NCI-H1105 (cell line): Measurements from ENCODE around the gene EPDR1.
A peak's percentile ranks its signal among the peaks of the same experiment; 100 is the strongest.

Experiments
- DNase-seq: peaks from one replicate; lab custom pipeline; 2025; lab: John Stamatoyannopoulos, UW

EPDR1 gene

DNA sequence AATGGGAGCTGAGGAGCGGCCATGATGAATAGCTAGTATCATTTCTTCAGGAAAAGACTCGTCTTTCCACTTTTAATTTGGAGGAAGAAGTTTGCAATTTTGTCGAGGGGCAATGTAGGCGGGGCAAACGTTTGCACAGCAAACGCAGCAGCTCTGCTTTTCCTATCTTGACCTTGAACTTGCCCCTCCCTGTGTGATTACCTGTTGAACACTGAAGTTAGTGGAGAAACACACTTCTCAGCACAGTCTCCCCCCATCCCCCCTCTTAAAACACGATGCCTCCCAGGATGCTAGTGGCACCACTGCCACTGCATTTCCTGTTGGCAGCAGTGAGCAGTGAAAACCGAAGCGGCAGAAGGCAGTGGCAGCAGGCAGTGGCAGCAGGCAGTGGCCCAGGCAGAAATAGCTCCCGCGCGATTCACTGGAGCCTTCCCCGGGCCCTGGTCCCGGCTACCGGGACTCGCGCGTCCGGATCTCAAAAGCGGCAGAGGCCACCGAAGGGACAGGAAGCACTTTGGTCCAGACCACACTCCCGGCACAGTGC, at the start of gene EPDR1:
Gene EPDR1, plus strand, starts transcription at position 336 of the 544 bp plus-strand sequence. CDS start 300 bp downstream, outside the sequence.
- DNase-seq: peak; percentile 75

DNA sequence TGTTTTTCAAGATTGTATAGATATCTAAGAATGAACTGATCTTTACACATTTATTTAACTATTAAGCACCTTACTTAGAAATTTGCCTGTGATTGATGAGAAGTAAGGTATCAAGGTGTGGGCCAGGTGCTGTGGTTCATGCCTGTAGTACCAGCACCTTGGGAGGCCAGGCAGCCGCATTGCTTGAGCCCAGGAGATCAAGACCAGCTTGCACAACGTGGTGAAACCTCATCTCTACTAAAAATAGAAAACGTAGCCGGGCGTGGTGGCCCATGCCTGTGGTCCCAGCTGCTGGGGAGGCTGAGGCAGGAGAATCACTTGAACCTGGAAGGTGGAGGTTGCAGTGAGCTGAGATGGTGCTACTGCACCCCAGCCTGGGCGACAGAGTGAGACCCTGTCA, 38.4 kb upstream of the EPDR1 start:
- no peak for DNase-seq

DNA sequence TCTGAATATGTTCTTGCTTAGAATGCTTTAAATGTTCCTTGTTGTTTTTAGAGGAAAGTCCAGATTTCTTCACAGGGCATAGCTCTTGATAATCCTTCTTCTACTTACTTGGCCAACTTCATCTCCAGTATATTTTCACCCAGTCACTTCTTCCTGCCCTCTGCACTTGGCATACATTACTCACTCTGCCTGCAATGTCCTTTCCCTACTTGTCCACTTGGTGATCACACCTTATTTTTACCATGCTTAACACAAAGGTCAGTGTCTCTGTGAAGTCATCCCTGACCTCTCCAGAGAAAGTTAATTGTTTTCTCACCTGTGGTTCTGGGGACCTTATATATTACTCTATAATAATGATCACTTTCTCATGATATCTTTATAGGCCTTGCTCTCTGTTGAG, 27.1 kb upstream of the EPDR1 start:
- DNase-seq: no peak

DNA sequence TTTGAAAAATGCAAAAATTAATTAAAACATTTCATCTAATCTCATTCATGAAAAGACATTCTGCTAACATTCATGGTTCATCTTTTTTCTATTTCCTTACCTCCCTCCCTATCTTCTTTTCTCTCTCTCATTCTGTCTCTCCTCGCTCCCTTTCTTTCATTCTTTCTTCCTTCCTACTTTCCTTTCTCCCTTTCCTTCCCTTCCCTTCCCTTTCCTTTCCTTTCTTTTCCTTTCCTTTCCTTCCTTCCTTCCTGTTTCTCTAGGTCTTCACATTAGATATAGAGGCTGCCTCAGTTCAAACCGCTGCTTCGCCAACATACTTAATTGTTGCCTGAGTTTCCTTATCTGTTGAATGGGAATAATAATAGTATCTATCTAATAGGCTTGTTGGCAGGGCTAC, 25.8 kb upstream of the EPDR1 start:
- no peak for DNase-seq

DNA sequence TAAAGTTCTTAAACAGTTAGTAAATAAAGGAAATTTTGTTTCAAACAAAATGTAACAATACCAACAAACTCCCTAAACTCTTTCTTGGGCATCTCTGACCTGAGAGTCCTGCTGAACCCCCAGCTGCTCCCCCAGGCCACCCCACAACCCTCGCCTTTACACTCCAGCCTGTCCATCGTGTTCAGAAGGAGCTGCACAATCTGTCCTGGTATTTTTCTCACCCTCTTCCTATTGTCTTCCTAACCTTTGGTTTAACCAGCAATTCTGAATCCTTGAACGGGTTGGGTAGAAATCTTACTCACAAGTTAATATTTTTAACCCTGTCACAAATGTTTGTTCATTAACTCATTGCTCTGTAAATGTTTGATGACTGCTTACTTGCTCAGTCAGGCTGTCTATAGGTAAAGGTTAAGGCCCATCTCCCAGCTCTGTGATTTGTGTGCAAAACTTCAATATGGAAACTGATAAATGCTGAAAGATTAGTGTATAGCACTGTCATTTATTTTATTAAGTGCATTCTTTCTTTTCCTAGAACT, 20.7 kb upstream of the EPDR1 start:
- DNase-seq: no peak

DNA sequence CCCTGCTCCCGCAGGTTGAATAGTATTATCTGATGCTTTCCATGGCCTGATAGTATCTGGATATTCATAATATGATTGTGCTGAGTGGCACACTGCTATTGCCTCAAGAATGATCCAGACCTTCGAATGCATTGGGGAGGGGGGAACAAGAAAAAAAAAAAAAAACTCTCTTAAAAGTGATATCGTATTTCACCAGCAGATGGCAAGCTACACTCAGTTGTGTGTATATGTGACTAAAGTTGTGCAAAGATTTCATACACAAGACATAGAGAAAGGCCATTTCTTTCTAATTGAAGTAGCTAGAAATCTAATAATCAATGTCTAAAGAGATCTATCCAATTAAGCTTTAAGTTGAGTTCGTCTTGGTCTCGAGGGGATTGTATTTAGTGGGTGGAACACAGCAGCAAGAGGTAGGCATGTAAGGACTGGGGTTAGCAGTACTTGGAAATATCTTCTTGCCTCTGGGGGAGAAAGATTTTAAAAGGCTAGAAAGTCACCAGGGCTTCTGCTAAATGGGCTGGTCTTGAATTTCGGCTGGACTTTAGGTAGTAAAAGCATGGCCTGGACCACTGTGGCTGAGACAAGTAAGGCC, 19.1 kb upstream of the EPDR1 start:
- DNase-seq: peak; percentile 15

DNA sequence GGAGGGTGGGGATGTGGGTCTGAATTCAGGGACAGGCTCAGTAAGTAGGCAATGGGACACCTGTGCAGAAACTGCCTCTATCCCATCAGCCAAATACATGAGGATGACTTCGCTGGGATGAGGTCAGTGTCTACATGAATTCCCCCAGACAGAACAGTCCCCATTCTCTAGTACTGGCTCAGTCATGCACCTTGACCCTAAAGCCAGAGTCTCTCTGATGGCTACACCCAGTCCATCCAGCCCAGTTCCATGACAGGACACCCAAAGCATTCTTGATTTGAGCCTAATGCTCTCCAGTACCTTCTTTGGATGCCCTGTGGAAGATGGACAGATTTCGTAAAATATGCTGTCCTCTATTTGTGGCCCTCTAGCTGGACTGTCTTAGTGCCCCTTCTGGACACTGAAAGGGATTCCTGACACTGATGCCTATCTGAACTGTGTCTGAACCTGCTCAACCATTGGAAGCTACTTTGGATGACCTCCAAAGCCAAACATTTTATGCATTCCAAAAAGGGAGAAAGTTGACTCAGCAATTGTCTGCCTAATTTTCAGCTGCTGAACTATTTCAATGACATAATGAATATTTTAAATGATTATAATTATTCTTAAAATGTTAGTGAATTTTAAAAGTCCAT, 18.4 kb upstream of the EPDR1 start:
- DNase-seq: no peak

DNA sequence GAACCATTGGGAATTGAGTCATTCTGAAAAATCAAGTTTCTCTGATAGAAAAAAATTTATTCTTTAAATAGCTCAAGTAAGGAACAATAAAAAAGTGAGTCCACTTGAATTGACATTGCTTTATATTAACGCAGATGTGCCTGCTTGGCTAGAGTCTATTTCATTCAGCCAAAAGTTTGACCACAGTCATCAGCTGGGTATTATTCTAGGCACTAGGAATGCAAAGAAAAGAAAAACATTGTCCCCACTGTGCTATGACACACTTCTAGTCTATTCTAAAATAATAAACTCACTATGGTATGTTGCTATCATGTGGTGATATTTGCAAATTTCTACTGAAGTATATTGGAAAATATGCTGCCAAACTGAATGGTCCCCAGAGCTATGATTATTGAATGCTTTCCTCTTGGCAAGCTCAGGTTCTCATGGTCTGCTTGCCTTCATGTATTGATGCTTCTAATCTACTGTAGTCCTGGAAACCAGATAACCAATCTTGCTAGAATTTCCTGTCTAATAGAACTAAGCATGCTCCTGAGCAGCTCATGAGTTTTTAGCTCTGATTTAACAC, 12.1 kb upstream of the EPDR1 start:
- DNase-seq: no peak

DNA sequence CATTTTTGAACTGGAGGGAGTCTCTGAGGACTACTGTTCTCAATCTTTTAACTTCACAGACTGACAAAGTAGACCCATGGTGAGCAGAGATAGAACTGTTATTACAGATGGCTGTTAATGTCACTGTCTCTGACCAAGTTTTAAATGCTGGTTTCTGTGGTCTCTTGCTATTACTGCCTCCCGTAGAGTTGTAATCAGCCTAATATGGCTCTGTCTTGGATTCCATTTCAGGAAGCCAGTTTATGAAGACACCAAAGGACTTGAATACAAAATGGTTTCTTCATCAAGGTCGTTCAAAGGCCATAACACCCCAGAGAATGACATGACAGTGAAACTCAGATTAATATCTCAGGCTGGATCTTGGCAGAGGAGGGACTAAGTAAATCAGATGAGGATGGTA, 7.7 kb upstream of the EPDR1 start:
- DNase-seq: no peak

DNA sequence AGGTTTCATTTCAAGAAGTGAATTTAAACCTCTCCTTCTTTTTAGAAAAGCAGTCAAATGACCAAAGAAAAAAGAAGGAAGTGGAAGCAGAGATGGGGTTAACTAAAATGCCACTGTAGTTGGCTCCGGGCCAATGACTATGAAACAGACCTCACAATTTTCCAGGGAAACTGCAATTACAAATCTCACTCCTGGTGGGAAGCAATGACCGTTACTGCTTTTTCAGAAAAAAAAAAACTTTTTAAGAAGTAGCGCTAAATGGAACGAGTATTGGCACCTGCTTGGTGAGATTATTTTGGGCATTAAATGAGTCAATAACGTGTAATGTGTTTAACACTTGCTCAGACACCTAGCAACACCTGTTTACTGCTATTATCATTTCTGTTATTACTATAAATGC, 5.0 kb upstream of the EPDR1 start:
- DNase-seq: peak; percentile 1

DNA sequence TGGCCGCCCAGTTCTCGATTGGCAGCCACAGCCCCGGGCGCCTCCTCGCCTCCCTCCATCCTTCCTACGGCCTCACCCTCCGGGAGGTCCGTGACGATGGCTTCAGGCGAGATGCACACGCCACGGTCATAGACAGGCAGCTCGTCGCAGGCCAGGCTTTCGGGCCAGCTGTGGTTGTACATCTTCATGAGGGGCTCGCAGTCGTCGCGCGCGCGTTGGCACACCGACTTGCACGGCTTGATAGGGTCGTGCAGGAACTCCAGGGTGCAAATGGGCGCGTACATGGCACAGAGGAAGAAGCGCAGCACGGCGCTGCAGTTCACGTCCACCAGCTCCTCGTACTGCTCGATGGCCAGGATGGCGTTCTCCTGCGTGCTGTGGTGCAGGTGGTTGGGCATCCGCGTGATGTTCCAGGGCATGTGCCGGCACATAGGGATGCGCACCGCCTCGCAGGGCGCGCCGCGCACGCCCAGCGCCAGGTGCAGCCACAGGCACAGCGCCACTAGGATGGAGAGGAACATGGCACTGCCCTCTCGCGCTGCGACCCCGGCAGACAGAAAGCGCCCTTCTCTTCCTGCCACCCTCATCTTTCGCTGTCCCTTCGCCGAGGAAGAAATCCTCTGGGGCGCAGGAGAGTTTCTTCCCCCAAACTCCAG, 4.3 kb upstream of the EPDR1 start:
- DNase-seq: peak; percentile 19

DNA sequence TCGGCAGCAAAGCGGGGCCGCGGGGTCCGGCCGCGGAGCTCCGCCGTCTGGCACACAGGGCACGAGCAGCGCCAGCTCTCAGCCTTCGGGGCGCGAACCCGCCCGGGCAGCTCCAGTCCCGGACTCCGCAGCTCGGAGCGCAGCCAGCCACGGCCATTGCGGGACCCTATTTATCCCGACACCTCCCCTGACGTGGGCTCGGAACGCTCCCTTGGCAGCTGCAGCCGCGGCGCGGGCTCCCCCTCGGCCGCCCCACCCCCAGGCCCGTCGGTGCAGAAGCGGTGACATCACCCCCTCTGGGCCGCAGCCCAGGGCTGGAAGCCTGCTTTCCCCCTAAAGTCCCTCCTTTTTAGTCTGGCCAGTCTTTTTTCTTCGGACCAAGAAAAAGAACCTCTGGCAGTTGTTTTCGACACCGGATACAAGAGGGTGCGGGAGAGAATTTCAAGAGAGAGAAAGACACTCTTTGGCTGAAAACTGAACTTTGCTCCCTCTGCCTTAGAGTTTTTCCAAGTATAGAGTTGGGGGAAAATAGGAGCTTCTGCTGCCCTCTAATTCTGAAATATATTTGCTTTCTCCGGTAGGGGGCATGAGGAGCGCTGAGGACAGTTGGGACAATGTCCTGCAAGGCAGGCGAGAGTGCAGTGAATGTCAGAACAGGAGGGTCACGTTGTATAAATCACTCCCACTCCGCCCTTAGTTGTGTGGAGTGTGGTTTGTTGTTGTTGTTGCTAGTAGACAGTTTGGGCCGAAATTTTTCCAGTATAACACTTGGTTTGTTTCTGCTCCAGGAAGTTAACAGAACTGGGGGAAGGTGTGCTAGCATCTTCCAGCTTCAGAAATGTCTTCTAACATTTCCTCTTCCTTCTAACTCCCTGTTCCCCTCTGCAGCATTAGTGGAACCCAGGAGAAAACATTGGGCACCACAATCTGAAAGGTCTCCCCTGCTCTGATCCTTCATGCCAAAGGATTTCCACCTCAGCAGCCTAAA, 3.5 kb upstream of the EPDR1 start, which contains the start of gene SFRP4:
Gene SFRP4, minus strand, starts transcription at position 145 of the 988 bp plus-strand sequence. CDS start 280 bp downstream, outside the sequence.
- DNase-seq: peak; percentile 45

DNA sequence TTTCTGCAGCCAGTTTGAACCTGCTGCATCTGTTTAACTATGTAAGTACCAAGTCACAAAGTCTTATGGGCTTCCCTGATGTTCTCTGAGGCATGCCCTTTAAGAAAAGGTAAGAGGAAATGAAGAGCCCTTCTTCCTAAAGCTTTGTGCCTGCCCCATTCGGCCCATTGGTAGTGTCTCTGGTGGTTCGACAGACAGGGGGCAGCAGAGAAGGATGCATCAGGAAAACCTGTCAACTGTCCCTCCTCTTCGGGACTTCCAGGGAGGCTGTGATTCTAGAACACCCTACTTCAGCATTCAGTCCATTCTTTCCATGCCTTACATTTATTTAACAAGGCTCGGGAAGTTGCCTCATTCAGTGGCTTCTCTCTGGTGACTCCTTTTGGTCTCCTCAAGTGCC, 1.9 kb upstream of the EPDR1 start:
- DNase-seq: no peak

DNA sequence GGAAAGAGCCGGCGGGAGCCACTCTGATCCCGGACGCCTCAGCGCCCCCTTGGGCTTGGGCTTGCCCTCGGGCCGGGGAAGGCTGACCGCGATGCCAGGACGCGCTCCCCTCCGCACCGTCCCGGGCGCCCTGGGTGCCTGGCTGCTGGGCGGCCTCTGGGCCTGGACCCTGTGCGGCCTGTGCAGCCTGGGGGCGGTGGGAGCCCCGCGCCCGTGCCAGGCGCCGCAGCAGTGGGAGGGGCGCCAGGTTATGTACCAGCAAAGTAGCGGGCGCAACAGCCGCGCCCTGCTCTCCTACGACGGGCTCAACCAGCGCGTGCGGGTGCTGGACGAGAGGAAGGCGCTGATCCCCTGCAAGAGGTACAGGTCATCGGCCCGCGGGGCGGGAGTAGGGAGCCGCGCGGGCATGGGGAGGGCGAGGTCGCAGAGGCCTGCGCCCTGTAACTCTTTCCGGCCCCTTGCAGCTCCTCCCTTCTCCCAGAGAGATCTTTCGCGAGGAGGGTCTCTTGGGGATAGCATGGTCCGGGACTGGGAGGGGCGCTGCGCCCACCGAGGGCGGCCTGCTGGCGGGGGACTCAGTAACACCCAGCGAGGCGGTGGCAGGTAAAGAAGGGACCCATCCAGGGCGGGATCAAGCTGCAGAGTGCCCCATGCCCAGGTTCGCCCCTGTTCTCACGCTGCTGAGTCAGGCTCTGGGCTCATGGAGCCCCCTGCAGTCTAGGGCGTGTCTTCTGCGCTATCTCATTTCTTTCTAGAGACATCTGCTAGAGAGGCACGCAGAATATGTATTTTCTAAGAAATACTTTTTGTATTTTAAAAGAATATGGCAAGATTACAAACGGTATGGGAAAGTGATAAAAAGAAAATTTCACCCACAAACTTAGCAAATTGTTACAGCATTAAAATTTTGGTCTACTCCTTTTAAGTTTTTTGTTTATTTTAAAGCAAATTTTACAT, 687 bp downstream of the EPDR1 start:
- peak; percentile 51 for DNase-seq

DNA sequence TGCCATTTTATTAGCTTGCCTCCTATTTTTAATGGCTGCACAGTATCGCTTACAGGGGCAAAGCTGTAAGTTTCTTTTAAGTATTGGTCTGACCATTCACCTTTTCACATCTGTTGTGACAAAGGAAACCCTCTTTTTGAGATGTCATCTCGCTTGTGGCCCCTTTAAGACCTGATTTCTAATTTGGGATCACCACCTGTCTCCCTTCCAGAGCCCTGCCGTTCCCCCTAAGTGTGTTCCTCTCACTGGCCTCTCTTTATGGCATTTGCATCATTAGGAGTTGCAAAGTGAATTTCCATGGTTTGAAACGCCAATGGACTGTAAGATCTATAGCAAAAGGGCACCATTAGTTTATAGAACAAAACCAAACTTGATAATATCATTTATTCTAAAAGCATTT, 1.4 kb downstream of the EPDR1 start:
- no peak for DNase-seq

DNA sequence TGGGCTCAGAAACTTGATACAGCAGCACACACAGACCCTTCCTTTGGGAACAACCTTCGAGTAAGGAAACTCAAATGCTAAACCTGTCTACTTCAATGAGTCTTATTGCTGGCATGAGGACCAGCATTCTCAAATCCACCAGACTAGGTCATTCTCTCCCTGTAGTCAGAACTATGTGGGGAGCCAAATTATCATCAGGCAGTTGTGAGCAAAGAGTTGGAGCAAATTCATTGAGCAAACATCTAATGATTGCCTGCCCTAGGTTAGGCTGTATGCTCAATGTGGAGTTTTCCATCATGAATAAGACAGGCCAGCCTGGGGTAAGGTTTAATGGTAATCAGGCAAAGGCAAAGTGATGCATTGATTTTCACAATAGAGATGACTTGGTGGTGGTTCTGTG, 3.6 kb downstream of the EPDR1 start:
- no peak for DNase-seq

DNA sequence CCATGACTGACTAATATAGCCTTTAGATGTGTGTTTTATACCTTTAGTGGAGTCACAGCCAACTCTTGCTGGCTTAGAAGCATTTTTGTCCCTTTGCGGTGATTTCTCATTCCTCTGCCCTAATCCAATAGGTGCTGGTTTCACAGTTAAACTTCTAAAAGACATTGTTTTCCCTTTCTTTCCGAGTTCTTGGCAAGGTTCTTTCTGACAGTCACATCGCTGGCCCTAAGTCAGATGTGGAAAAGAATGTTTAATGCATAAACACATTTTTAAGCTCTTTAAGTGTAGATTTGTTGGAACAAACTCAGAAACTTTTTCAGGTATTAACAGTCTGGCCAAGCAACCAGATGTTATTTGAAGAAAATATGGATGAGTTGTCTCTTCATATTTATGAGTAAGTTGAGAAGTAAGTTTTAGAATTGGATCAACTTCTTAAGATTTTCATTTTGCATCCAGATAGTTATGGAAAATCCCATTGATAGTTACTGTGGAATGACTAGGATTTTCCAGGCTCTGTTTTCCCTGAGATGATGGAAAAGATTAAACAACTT, 4.1 kb downstream of the EPDR1 start:
- DNase-seq: no peak

DNA sequence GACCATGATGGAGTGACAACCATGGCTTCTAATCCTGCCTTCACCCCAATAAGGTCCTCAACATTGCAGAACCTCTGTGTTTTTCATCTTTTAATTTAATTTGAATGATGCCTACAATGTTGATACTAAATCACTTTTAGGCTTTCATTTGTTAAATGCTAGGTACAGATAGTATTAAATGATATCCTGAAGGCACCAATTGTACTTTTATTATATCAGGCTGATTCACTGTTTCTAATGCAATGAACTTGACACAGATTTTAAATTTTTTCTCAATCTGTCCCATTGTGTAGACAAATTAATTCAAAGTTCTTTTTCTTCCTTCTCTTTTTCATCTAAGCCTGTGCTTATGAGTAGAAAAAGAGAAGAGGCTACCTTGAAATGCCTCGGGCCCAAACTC, 5.2 kb downstream of the EPDR1 start:
- no peak for DNase-seq

DNA sequence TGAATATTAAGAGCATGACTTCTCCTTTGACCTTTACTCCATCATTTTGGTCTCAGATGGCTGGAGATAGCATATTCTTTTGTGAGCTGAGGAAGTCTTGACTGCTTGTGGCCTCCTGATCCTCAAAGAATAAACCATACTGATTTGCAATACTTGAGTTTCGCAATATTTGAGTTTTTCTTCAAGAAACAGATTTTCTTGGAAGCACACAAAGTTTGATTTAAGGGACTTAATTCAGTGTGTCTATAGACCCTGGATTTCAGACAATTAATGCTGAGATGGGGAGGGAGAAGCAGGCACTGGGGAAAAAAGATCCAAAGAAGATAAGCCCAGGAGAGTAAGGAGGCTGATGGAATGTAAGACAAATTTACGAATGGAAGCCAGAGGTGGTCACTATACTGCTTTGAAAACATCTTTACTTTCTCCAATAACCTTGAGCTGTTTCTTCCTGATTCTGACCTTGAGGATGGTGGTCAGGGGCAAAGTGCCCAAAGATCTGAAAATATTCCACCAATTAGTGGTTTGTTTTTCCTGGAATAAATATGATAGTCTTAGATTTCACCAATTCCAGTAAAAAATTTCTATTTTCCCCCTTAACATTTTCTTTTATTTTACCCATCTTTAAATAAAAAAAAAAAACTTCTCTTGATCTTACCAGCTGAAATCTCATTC, 7.5 kb downstream of the EPDR1 start:
- DNase-seq: no peak
